NCI-H510A treated with DMSO at 0.1 percent for 48 hours (cell line): ENCODE measurements around the gene DAB1.

Source experiments
- DNase-seq: peaks from one replicate; lab custom pipeline; 2025; lab: John Stamatoyannopoulos, UW

The DAB1 gene

DNA sequence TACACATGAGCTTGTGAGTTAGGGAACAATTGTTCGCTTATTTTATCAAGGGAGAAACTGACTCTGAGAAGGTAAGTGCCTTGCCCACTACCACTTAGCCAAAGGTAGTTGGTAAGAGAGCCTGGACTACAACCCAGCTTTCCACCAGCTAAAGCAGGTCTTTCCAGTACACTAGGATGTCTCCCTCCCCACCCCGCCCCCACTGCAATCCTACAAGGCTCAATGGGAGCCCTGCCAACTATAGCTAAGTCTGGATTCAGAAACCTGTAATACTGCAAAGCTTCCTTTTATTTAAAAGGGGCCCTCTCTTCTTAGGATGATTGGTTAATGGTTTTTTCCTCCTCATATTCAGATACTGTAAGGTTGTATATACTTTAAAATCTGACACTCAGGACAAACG, 356.0 kb downstream of the DAB1 start:
- DNase-seq: no peak

DNA sequence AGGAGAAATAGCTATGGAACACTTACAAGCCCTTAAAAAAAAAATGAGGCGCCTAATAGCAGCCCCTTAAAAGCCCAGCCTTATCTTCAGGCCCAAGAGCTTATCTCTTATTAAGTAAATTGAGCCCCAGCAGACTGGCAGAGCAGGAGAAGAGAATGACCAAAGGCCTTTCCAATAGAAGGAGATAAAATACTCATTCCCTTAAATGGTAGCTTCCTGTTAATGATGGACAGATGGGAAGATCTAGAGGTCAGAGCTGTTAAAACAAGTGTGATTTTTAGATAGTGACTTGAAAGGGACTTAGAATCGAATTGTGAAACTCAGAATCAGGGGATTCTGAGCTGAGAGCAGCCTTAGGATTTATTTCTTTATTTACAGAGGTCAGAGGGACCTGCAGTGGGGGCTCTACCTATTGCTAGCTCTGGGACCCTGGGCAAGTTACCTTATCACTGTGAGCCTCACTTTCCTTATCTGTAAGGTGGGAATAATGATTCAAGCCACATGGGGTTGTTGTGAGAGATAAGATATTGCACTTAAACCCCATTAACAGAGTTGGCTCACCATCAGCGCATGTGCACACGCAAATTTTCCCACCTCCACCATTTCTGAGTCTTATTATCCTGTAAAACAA, 356.8 kb downstream of the DAB1 start:
- no peak for DNase-seq

DNA sequence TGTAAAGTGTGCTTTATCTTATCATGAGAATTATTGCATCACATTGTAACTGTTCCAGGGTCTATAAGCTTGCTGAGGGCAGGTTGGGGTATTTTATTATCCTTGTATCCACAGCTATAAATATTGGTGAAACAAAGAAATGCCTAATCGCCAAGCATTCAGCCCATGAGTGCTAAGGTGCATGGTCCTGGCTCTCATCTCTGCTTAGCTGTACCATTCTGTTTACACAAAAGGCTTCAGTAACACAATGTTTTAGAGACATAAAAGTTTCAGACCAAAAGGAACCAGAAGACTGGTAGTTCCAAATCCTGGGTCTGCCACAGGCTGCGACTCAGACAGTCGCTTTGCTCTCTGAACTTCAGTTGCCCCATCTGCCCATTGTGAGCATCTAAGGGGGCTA, 358.4 kb downstream of the DAB1 start:
- no peak for DNase-seq

DNA sequence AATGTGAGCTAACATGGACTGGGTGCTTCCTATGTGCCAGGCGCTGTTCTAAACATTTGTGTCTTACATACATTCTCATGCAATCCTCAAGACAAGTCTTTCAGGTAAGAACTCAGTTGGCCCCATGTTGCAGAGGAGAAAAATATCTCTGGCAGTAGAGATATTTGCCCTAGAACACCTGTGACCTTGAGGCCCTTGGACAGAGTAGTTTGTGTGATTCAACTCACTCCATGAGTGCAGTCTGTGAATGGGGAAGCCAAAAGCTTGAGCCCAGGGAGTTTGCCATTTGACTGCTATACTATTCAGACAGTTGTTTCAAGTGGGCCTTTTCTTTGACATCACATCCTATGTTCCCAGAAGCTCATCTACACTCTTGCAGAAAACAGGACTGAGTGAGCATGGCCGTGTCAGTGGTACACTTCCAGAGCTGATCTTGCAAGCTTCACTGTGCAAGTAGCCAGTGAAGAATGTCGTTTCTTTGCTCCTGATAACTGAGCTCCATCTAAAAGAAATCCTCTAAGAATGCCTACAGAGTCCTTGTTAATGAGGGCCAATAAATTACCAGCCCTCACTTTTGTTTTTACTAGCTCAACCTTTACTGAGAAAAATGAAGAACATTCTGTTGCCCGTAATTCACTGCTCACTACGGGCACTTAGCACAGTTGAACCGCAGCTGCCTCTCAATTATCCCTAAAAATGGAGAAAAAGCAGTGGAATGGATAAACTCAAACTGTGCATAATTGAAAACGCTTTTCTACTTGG, 359.3 kb downstream of the DAB1 start:
- no peak for DNase-seq

DNA sequence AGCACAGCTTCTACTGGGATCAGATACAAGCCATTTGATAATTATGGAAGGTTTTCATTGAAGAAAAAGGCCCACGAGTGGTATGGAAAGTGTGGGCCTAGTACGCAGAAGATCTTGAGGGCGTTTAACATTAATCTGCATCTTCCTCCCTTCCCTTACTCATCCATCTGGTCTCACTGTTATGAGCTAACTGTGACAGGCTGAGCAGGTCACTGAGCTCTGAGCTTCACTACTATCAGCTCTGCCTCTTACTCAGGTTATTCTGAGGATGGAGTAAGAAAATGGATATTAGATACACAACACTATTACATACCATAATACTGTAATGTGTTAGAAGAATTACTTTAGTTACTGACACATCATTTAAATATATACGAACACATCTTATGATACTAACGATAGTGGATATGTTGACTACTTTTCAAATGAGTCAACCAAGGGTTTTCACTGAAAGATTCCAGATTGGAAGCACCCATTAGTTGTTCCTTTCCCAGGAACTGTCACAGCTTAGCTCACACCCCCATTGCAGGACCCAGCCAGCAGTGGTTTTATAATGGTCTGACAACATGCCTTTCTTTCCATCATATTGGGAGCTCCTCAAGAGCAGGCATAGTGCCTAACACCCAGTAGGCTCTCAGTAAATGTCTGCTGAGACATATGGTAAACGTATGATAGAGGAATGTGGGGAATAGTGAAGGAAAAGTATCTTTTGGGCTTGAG, 360.3 kb downstream of the DAB1 start:
- DNase-seq: no peak

DNA sequence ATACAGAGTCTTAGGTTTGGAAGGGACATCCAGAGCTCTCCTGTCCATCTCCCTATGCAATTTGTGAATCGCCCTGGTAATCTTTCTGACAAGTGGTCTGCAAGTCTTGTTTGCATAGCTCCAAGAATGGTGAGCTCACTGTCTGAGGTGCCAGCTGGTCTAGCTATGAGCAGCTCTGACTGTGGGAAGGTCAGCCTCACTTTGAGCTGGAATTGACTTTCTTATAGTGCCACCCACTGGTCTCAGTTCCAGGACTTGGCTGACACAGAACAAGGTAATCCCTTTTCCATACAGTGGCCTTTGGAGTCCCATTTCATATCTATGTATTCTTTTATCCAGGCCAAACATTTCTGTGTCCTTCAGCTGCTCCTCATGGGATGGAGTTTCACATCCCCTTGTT, 362.5 kb downstream of the DAB1 start:
- peak; percentile 7 for DNase-seq

DNA sequence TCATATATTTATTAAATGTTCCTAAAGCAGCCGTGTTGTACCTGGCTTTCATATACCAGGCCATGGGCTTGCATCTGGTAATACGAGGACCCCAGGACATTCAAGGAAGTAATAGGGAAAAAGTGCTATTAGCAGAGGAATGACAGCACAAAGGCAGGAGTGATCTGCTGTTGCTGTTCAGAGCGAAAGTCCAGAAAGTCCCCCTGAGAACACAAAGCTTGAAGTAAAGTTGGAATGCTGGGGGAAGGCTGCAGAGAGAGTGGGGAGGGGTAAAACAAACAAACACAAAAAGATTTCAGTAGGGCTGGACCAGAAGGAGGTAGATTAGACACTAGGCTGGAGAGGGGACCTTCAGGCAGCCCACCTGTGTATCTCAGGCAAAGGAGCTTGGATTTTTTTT, 363.4 kb downstream of the DAB1 start:
- DNase-seq: no peak

DNA sequence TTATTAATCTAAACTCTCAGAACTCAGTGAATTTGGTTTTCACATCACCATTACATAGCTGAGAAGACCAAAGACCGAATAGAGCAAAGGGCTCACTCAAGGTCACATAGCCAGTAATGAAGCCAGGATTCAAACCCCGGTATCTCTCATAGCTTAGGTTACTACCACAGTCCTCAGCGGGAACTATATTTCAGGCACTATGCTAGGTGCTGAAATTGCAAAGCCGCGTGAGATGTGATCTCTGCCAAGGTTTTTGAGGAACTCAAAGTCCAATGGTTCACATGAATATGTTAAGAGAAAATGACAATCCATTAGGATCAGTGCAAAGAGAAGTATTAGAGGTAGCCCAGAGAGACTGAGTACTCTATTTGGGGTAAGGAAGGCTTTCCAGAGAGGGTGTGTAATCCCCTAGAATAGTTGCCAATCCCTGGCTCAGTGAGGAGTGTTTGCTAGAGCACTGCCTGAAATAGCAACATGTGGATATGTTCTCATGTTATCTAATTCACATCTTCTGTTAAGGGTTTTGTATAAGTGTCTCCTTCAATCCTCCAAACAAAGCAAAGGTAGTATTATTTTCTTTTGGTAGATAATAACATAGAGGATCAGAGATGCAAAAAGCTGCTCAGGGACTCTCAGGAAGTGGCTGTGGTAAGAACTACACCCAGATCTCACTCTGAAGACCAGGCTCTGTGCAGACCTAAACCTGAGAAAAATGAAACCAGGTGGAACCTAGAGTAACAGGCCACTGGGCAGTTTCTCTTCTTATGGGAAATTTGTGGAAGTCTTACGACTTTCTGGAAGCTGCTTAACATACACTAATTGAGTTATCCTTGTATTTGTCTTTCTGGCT, 365.0 kb downstream of the DAB1 start:
- DNase-seq: no peak

DNA sequence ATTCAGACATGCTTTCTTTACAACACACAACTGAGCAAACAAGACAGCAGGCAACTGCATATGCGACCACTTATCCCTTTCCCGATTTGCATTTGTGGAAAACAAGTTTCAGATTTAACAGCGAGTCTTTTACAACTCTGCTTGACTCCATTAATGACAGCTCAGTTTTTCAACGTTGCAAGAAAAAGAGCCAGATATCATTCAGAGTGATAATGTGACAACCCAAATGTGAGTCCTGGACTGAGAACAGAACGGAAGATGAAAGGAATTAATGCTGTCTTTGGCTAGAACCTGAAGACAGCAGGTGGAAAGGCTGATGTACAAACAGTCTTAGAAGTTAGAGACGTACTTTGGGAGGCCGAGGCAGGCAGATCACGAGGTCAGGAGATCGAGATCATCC, 375.0 kb downstream of the DAB1 start:
- no peak for DNase-seq

DNA sequence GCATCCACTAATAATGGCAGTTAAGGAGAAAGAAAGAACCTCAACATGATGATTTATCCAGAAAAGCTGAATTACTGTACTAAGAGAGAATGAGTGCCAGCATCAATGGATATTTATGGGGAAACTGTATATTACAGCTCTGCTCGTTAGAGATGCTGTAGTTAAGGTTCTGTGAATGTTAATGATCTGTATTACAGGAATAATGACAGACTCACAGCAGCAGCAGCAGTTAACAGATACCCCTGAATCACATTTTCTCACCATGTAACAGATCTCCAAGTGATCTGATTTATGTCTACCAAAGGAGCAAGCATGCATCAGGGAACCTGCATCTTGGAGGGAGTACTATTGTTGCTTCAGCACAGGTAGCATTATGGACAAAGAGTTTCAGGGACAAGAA, 377.4 kb downstream of the DAB1 start:
- no peak for DNase-seq

DNA sequence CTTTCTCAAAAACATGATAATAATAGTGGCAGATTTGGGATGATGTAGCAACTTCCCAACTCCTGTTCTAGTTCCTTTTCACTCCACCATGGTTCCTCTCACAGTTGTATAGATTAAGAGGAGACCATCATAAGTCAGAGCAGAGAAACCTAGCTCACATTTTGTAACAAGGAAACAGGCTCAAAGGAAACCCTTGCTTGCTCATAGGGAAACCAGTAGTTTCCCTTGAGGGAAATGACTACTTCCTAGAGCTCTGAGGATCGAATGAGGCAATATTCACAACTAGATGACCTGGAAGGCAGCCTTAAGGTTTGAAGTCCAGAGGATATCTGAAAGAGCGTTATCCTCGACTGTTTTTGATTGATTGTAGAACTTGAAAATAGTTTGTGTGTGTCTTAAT, 382.0 kb downstream of the DAB1 start:
- no peak for DNase-seq

DNA sequence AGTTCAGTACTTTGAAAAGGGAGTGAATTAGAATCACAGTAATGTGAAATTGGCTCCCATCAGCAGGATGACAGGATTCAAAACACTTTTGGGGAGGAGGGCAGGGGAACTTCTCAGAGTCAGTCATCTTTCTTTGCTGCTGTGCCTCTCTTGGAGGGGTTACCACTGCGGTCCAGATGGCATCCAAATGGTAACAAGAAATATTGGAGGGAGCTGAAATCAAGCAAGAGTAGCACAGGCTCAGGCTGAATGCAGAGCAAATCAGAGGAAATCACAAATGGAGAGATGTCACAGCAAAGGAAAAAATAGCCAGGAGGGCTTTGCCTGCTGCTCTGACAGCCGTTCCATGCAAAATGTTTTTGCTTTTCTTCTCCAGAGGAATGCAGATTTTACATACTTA, 383.0 kb downstream of the DAB1 start:
- no peak for DNase-seq

DNA sequence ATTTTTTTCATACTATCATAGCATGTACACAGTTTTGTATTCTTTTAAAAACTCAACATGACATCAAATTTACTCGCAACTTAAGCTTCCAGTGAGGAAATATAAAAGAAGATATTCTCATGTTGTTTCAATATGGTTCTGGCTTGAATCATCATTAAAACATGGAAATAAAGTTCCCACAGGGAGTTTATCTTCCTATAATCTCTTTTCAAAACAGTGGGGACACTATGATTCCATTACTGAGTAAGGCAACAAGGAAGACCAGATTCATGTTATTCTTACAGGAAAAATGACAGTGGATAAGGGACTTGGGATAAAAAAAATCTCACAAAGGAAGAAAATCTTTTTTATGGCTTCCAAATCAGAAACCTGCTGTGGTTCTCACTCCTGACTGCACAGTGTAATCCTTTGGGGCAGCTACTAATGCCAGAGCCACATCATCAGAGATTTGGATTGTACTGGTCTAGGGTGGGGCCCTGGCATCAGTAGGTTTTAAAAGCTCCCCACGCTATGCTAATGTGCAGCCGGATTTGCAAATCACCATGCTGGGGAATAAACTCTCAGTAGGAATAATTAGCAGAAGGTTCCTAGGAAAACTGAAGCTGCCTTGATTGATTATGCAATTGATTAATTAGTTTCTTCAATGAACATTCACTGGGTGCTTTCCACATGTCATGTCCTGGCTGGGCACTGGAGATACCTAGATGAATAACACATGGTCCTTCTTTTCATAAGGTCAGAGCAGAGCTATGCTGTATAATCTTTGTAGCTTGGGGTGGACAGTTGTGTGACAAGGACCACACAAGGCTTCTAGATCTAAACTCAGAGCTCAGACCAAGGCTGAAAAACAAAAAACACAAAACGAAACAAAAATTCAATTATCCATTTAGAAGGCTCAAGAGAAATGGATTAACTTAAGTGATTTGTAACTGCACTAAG, 386.9 kb downstream of the DAB1 start:
- DNase-seq: no peak

DNA sequence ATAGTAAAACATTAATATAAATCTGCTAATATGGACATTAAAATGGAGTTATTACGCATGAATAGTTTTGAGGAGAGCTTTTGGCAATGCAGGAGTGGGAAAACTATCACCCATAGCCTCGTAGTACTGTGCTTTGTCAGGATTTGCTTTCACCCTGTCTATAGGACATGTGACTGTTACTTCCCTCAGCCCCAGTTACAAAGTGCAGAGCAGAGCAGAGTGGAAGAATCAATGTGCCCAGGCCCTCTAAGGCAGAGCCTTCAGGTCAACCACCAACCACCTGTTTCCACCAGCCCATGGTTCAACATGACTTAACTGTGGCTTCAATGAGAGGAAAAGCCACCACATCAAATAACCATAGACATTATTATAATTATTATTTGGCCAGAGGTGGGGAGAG, 389.1 kb downstream of the DAB1 start:
- DNase-seq: no peak

DNA sequence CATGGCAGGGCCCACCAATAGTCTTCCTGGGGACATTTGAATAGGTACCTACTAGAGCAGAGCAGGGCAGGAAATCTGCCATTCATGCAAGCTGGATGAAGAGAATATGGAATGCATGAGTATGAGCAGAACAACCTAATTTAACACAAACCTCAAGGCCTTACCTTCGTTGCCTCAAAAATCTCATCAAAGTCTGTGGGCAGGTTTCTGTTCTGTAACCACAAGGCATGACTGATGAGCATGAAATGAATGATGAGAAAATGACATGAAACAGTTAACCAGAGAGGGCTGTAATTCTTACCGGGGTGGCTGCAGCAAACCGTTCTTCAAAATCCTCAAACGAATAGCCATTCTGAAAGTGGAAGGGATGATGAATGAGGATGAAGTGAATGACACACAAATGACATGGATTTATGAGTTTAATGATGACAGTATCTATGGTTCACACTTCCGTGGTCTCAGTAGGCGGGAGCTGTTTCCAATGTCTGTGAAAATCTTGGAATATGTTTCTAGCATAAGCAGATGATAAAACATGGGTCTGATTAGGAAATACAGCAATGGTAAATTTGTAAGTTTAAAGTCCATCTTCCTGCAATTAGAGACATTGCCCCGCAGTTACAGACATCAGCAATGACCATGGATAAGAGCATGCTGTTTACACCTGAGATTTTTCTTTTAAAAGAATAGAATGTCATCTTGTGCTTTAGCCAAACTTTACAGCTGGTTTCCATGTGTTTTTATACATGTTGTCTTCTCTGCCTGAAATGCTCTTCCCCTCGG, 390.4 kb downstream of the DAB1 start:
- no peak for DNase-seq

DNA sequence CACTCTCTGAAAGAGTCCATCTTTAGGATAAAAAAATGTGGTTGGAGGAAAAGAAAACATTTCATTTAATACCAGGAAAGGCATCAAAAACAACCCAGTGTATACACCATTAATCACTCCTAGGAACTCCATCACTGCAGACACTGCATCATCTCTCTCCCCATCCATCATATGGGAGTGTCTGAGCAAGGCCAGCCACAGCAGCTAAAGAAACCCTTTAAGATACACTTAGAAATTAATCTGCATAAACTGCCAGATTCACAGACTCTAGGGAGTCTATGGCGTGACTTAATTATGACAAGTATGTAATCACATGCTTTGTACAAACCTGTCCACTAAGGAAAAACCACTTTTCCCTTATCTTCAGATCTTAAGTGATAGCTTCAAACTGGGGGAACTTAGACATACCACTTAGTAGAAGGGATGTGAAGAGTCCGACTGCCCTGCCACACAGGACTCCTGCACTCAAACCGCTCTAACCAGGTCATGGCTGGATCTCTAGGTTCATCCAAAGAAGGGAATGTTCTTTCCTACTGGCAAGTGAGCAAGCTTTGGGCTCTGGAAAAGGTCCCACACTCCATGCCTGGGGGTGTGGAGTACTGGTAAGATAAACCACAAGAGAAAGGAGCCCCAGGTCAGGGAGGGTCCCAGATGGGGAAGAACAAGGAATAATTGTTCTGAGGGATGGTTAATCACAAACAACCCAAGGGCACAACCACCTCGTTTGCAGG, 397.1 kb downstream of the DAB1 start:
- DNase-seq: no peak

DNA sequence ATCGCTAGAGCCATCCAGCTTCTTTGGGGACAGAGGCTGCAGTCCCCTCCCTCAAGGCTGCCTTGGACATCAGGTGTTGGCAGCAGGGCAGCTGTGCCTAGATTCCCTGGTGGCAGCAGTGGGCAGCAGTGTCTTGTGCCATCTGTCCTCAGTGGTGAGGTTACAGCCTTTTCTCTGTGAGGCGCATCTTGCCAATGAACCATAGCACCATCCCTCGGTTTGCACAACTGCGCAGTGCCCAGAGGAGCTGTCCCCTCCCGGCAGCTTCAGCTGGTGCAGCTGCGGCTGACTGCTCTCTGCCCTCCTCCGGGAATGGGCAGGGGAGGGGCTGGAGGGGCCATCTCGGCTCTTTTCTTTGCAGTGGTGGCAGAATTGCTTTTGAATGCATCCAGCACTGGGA, 399.0 kb downstream of the DAB1 start:
- peak; percentile 77 for DNase-seq

DNA sequence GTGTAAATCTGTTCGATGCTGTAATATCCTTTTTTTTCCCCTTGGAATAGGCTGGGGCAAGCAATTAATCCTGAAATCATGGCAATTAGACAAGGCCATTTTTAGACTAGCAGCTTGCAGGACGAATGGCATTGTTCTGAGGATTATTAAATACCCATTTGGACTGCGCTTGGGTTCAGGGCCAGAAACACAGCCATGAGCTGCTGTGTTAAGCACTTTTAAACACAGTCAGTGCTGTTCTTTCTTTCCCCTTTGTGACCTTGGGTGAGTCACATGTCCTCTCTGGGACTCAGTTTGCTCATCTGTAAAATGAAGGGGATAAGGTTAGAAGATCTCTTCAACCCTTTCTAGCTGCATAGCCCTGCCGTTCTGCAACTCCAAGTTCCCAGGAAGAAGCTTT, 399.4 kb downstream of the DAB1 start:
- no peak for DNase-seq

DNA sequence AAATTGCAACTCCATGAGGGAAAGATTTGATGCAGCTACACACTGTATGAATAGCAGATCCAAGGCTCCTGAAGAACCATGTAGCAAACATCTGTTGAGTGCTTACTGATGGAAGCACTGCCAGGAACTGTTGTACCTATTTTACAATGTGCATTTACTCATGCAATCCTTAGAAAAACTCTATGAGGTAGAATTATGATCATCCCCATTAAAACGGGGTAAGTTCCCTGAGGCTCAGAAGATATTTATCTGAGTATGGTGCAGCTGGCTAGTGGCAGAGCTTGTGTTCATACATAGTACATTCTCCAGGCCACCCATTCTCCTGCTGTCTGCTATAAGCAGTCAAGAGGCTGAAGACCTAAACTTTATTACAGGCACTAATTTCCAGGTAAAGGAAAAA, 403.6 kb downstream of the DAB1 start:
- DNase-seq: peak; percentile 21
